Right hindlimb (tissue), 1 donor: ENCODE measurements around the gene LSM12.
A peak's percentile ranks its signal among the peaks of the same experiment; 100 is the strongest.
"Not testable (repeated sequence)": the region's sequence is repeated elsewhere in the genome, so short reads cannot be mapped to it uniquely, and the experiment has no call there.

Source experiments
- DNase-seq: peaks from one replicate; pipeline ENCODE4 v3.0.0-alpha.2; 2018

LSM12 gene

DNA sequence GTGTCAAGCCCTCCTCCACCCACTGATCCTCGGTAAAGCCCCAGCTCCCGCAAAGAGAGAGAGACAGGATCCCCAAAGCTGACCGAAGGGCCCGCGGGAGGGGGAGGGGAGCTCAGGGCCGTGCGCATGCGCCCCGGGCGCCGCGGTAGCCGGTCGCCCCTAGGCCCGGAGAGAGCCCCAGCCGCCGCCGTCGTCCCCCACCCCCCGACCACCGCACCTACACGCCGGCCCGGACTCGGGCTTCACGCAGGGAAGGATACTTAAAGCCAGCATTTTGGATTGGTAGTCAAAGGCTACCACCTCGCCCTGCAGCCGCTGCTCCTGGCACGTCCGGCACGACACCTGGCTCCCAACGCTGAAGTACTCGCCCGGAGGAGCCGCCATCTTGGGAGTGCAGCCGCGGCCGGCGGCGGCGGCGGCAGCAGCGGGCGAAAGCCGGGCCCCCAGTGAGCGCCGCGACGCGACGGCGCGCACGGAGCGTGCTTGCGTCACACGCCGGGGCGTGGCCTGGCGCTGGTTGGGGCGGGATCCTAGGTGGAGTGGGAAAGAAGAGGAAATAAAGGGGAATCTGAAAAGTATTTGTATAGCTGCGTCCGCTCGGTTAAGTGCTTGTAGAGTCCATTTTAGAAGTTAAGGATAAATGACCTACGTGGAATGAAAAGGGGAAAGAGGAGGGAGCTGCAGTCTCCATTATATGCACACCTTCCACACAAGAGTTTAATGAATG is at the start of gene LSM12:
Gene LSM12 (minus strand): TSS at position 468 of the 727 bp plus-strand sequence. CDS start 84 bp downstream, at position 384.
- DNase-seq = peak; percentile 95

DNA sequence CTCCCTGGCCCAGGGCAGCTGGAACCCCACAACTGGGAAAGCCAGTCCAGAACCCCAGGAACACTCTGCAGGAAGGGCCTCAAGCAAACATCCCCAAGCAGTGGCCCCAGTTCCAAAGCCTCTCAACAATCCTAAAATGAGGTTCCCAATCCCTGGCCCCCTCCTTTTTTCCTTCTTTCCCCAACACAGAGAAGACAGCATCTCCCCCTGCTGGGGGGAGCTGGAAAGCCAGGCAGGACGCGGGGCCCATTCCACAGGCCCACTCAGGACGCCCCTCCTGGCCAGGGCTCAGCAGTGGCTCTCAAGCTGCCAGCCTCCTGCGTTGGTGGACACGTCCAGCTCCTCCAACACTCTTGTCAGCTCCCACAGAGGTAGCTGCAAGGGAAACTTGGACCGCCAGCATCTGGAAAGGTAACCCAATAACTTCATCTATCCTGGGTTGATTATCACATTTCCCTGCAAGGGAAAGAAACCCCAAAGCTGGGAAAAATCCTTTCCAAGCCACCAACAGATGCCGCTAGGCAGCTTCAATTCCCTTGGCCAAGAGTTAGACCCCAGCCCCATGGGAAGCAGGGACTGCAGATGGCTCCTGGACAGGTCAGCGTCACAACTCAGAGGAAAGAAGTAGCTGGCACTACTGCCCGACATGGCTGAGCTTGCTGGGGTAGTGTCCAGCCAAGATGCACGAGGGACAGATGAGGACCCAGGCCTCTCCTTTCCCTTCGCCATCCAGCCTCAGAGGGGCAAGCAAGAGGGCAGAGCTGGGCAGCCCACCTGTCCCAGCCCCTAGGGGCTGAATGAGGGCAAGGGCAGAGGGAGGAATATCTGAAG is 49.3 kb upstream of the LSM12 start:
- no peak for DNase-seq

DNA sequence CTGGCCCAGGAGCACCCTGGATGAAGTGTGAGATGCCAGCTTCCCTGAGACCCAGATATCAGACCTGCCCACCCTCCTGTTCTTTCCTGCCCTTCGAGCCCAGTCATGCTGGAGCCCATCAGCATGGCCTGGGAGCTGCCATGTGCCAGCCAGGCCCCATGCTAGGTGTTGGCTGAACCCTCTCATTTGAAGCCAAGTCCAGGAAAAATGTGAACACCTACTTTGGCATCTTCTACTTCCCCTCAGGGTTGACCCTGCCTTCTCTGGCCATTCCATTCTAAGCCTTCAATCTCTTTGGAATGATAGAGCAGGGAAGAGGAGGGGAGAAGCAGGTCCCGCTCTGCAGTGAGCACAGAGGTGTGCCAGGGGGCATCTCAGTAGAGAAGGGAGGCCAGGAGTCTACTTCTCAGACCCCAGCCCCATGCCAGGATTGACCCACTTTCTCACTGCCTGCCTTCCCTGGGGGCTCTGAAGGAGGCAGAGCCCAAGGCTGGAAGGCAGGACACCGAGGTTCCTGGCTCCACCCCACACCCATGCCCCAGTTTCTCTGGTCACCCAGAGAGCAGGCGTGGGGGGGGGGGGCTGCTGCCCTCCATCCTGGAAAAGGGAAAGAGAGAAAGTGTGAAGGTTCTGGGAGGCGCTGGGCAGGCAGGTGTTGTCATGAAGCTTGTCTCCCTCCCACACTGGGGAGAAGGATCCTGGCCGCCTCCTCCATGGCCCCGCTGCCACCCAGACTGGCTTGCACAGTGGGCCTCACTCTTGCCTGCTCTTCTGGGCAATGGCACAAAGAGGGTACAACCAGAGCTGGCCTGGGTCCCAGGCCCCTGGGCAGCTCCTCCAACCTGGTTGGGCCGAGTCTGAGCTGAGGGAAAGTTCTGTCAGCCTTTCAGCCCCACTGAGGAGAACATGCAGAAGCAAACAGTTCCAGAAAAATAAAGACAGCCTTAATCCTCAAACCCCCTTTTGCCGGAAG is 47.7 kb upstream of the LSM12 start:
- DNase-seq = no peak

DNA sequence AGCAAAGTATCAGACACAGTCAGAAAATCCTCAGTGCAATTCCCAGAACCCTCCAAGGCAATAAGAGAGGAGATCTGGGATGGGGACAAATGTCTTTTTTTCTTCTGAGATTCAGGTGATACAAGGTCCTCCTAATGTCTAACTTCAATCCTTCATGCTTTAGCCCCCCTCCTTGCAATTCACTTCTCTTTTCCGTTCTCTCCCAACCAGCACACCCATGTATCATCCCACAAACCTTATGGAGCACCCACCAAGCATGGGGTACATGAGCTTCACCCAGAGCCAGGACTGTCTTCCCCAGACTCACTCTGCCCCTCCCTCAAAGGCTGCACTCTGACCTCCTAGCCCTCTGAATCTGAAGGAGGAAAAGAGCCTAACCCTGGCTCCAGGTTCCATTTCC is 46.9 kb upstream of the LSM12 start:
- no peak for DNase-seq

DNA sequence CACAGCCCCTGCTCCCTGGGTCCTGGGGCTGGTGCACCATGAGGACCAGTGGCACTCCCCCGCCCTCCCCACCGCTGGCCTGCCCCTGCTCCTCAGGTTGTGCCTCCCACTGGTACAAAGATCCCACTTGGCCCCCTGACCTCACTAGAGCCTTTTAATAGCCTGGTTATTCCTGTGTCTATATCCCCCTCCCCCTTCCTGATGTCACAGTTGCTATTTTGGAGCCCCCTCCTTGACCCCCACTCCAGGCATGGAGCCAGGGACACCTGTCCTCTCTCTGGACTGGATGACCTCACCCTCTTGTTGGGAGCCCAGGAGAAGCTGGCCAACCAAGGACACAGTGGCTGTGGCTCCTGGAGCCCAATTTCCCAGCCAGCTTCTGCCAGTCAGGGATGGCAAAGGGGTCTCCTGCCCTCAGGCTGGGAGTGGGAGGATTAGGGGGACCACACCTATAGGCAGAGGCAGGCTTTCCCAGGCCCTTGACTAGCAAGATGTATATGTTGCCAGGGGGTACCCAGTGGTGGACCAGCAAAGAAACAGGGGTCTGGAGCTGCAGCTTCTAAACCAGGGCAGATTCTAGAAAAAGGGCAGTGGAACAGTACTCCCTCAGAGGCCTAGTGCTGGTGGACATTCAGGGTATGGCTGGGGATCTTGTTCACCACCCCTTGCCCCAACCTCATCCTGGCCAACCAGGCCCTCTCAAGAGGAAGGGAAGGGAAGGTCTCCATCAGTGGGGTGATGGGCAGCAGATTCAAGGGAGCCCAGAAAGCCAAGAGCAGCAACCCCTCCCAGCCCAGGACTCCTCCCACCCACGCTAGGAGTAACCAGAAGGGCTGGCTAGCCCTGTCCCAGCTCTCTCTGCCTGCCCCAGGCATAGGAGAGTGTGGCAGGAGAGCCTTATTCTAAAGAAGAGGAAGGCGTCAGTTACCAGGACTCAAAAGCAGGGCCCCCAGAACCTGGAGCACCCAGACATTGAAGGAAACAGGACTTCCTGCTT is 46.1 kb upstream of the LSM12 start:
- peak; percentile 61 for DNase-seq

DNA sequence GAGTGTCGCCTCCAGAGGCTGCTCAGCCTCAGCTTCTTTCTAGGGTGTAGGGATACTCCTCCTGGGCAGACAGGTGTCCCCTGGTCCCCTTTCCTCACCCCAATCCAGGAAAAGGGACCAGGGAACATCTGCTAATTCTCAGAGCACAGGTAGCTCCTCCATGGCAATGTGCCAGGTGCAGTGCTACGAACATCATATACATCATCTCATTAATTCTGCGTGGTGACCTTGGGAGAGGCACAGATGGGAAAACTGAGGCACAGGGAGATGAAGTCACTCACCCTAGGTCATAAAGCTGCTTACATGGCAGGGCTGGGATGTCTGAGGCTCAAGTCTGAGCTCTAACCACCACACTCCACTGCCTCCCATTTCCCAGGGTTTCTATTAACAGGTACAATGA is 45.3 kb upstream of the LSM12 start:
- DNase-seq = no peak

DNA sequence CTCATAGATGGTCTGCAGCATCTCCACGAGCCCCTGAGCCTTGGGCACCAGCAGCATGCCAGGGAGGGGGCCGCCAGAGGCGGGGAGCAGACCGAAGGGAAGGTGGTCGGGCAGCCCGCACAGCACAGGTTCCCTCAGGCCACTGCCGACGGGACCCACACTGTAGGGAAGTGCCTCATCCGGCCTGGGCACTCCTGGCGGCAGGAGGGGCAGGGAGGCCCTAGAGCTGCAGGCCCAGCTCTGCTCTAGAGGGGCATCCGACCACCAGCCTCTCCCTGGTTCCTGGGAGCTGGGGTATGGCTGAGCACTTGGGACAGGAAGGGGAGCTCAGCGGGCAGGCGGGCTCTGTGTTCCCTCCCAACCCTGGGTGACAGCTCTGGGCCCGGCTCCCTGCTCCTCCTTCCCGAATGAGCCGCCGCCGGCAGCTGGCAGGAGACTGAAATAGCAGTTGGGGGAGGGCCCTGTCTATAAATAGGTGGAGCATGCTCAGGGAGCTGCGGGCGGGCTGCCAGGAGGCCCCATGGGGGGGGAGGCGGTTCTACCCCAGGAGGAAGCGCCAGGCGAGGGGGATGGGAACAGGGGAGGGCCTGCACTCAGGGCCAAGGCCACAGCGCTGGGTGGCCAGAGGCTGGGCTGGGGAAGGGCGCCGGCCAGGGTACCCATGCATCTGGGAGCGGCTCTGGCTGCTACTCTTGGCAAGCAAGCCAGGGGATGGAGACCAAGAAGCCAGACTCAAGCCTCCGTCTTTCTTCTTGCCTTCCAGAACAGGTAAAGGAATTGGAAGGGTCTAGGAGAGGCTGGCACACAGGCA is 44.6 kb upstream of the LSM12 start:
- DNase-seq = peak; percentile 96

DNA sequence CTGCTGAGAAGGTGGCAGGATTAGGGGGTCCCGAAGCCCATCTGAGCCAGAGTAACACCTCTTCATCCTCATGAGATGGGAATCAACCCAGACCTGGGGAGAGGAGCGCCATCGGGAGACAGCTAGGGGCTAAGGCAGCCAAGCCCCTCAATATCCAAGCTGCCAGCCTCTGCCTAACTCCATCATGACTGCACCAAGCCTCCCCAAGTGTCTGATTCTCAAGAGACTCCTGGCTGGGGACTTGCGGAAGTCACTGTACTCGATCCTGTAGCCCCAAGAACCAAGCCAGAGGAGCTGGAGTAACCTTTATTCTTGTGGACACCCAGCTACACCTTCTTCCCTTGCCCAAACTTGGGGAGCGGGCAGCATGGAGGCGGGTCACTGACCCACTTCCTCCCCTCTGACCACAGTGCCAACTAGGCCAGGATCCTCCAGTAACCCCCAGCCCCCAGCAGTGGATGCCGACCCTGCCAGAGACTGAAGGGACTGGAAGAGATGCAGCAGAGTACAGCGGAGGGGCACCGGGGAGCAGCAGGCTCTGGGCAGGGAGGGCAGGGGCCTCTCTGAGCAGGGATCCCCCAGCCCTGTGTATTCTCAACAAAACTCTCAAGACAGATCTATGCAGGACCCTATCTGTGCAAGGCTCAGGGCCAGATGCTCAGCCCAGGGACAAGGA is 43.7 kb upstream of the LSM12 start:
- no peak for DNase-seq

DNA sequence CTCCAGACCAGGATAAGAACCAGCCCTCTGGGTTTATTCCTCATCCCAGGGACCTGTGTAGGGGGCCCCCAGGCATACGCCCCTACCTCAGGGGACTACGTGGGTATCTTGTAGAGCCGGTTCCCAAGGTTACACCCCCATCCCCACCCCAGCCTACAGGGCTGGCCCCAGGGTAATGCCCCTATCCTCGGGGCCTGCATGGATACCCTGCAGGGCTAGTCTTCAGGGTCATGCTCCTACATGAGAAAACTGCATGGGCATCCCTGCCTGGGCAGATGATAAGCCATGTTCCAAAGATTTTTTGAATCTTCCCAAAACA is 42.8 kb upstream of the LSM12 start:
- no peak for DNase-seq

DNA sequence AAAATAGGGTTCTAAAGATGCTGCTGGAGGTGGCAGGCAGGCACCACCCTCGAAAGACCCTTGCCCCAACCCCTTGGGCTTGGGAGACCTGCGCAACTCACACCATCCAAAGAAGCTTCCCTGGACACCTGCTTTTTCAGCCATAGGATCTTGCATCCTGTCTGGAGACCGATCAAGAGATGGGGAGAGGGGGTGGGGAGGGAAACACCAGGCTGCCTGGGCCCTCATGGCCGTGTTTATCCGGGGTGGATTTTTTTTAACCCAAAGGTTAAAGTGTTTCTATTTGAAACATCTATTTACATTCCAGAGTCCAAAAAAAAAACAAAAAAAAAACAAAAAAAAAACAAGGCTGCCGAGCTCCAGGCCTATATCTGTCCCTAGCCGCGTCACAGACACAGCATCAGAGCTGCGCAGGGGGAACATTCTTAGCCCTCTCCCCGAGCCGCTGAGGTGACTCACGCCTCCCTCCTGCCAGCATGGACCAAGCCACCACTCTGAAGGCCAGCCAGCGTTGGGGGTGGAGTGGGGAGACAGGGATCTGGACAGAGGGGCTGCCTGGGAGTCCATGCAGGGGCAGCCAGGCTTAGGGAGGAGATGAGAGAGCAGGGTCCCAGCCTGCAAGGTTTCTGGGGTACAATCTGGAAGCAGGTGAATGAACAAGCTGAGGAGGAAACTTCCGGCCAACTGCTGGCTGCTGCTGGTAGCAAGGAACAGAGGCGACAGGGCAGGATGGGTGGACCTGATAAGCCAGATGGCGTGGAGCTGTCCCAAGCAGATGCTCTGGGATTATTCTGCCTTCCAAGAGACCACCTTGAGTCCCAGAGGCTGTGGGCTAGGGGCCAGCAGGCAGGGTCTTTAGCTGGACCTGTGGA is 42.2 kb upstream of the LSM12 start:
- DNase-seq = peak; percentile 77

DNA sequence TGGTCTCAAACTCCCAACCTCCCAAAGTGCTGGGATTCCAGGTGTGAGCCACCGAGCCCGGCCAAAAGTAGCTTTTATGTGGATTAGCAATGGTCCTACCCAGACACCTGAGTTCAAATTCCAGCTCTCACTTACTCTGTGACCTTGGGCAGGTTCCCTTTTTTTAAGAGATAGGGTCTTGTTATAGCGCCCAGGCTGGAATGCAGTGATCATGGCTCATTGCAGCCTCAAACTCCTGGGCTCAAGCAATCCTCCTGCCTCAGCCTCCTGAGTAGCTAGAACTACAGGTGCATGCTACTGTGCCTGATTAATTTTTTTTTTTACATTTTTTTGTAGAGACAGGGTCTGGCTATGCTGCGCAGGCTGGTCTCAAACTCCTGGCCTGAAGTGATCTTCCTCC is 40.3 kb upstream of the LSM12 start:
- DNase-seq = no peak

DNA sequence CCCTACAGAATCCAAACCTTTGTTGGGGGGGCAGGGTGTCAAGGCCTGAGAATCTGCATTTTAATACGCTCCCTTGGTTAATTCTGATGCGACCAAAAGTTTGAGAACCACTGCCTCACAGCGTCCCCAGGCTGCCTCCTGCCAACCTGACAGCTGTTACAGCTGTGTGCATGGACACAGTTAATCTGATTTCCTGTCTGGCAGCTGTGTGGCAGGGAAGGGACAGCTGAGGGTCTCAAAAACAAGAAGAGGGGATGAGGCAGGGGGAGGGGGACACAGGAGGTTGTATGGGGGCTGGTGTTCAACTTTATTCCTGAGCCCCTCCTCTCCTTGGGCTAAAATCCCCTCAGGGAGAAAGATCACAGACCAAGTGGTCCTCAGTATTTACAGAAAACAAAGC is 39.5 kb upstream of the LSM12 start:
- peak; percentile 80 for DNase-seq

DNA sequence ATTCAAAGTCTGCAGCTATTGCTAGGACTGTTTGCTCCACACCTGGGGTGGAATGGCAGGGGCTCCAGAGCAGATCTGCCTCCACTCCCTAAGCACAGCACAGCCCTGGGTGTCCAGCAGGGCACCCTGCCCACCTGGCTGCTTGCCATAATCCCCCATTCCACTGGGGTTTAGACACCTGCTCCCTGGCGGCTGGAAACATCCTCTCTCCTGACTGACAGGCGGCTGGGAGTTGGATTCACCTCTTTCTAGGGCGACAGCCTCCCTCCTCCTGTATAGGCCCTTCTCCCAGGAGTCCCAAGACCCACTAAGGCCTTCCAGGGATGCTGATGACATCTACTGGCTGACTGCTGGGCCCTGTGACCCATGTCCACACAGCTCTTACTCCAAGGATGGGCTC is 39.0 kb upstream of the LSM12 start:
- no peak for DNase-seq

DNA sequence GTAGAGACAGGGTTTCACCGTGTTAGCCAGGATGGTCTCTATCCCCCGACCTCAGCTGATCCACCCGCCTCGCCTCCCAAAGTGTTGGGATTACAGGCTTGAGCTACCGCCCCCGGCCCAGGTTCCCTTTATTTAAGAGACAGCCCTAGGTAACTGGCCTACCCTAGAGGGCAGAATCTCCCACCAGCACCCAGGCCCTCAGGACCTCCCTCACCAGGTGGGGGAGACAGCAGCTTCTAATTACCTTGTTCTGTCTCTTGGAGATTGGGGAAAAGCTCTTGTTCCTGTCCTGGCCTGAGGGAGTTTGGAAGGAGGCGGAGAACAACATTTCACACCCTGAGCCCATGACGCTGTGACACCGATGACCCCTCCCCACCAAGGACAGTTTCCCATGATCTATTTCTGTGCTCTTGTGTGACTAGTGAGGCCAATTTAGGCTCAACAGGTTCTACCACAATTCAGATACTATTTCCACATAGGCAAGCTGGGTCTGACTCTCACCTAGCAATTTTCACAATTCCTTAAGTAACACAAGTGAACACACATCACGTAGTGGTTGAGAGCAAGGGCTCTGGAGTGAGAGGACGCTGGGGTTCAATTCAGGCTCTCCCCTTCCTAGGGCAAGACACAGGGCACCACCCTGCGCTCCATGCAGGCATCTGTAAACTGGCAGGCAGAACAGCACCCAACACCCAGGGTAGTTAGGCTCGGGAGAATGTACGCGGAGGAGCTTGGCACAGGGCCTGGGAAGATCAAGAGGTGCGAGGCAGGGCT is 36.6 kb upstream of the LSM12 start:
- DNase-seq = no peak

DNA sequence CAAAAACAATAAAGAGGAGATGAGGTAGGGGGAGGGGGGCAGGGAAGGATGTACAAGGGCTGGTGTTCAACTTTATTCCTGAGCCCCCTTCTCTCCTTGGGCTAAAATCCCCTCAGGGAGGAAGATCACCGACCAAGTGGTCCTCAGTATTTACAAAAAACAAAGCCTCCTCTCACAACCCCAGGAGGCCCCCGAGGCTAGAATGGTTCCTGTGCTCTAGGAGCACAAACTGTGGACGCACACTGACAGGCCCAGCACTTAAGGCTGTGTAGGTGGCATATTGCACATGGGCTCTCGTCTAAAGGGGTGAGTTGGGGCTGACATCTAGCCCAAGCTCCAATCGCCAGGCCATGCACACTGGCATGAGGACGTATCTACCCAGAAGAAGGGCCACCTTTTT is 35.4 kb upstream of the LSM12 start:
- DNase-seq = not testable (repeated sequence)

DNA sequence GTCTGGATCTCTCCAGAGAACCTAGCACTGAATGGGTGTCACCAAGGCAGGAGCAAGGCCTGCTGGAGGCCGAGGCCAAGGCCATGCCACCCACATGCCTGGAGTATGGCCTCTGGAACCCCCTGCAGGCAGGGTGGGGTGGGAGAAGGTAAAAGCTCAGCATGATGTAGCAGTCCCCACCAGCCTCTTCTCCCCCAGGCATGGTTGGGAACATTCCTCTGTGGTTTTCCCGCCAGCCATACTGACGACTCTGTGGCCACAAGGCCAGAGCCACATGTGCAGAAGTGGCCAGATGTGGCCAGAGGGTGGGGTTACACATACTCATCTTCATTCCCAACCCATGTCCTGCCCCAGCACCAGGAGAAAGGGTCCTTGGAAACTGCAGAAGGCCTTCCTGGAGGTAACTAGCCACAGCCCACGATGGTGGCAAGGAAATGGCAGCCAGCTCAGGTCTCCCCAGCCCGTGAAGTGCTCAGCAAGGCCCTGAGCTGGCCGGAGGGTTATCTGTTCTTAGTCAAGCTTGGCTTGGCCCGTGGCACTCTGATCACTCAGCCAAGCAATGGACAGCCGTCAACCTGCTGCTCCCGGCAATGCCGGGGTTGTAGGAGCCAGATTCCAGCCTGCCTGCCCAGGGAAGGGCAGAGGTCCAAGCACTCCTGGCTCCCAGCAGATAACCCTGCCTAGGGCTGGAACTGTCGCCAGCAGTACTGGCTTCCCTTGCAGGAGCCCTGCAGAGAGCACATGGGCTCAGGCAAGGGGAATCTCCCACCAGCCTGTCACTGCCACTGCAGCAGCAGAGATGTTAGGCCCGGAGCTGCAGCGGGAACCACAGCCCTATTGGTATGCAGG is 30.9 kb upstream of the LSM12 start:
- DNase-seq = peak; percentile 51

DNA sequence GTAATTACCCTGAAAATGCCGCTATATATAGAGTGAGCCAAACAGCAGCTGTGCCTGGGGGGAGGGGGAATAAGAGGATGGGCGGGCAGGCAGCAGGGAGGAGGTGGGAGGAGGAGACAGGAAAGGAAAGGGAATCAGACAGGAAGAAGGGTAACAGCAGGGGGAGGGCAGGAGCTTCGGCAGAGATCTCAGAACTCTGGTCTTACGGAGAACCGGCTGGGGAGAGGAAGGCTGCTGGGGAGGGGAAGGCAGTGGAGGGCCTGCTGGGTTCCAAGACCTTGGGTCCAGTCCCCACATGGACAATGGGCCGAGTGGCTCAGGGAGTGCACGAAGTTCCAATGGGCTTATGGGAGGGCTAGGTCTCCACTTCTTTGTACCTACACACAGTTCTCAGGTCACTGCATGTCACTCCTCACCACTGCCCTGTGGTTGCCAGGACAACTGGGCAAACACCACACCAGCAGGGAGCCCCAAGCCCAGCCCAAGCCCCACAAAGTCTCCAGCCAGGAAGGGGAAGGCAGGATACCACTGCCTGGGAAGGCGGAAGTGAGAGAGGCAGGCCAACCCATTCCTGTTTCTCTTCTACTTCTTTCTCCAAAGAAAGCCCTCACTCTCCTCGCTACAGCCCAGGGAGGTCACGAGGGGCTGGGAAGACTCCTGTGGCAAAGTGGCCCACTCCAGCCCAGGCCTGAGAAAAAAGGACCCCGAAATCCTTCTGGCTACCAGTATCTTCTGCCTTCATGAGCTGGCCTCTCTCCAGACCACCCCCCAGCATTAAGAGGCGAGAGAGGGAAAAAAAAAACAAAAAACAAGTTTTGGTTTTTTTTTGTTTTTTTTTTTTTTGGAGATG is 29.4 kb upstream of the LSM12 start:
- DNase-seq = peak; percentile 95
